NCI-H748 (cell line): ENCODE results near the gene C5orf47.

Source experiments
- DNase-seq: peaks from one replicate; lab custom pipeline; 2025; ENCODE audit not compliant: unreplicated experiment; lab: John Stamatoyannopoulos, UW

C5orf47 gene, protein sequence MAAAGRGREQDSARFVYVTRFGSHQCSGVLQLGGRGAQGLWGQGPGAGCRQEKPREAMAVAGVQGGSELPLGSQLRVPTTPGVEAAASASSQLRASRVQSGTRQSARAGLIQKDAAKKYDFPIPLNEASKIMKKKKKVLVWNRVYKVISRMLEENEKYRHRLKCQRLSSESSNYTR

DNA sequence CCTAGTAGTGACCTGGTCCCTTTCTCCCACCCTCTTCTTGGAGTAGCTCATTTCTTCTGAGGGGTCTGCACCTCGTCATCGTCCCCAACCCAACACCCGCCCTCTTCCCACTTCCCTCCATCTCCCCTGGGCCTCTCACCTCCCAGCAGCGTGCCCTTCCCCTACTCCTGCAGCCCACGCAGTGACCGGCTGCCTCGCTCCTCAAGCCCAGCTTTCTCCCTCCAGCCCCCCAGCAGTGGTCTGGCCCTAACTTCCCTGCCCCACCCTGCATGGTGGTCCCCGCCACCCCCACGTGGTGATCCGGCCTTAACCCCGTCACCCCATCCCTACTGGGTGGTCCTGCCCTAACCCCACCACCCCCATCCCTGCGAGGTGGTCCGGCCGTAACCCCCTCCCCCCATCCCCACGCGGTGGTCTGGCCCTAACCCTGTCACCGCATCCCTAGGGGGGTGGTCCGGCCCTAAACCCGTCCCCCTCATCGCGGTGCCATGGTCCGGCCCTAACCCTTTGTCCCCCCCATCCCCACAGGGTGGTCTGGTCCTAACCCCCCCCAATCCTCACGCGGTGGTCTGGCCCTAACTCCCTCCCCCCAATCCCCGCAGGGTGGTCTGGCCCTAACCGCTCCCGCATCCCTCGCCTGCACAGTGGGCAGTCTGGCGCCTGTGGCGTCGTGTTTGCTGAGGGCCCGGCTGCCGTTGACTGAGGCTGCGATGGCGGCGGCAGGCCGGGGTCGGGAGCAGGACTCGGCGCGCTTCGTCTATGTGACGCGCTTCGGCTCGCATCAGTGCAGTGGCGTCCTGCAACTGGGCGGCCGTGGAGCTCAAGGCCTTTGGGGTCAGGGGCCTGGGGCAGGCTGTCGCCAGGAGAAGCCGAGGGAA, at the start of gene C5orf47:
TSS of gene C5orf47 (plus strand) at position 617 of the 878 bp plus-strand sequence. CDS start at position 711, 94 bp downstream.
- no peak for DNase-seq

DNA sequence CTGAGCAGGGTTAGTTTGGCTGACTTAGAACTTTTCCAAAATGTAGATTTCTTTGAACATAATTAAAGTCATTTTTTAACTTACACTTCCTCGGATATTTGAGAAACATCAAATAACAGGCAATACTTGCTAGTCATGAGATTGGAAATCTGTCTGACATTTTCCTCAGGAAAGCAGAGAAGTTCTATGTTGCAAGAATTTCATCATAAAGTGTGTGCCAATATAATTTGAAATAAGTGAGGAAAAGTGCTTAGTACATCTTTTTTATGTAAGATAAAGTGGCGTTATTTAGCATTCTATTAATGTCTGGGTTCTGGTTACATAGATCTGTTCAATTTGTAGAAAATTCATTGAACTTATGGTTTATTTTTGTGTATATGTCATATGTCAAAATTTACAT, 48.7 kb upstream of the C5orf47 start:
- no peak for DNase-seq

DNA sequence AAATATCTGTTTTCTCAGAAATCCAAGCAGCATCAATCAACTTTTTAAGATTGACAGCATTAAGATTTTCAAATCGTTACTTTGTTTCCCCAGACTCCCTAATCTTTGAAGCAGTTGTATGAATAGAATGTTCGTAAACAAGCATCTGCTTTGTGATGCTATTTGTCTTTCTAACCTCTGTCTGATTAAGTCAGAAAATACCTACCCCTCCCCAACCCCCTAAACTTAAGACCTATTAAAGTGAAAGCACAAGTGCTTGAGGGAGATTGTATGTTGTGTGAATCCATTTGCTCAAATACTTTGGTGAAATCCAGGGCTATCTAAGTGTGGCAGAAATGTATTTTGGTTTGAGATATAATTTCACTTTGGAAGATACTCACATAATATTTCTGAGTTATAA, 47.9 kb upstream of the C5orf47 start:
- DNase-seq = no peak

DNA sequence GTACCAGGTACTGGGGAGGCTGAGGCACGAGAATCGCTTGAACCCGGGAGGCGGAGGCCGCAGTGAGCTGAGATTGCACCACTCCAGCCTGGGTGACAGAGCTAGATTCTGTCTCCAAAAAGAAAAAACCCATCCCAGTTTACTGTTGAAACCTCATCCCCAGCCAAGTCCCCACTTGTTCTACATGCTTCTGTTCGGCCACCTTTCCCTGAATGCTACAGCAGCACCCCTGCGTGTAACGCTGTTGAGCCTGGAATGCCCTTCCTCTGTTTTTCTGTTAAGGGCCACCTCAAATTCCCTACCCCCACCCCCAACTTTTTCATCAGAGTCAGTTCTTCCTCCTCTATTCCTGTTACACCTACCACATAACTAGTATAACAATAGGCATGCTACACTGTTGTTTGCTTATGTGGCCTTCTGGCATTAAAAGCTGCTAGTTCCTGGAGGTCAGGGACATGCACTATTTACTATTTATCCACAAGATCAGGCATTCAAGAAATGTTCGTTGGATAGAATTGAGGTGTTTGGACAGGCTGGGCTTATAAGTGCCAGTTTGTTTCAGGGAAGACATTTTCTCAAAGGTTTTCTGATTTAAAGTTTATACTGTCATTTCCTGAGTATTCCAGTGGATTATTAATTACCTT, 47.1 kb upstream of the C5orf47 start:
- DNase-seq = no peak

DNA sequence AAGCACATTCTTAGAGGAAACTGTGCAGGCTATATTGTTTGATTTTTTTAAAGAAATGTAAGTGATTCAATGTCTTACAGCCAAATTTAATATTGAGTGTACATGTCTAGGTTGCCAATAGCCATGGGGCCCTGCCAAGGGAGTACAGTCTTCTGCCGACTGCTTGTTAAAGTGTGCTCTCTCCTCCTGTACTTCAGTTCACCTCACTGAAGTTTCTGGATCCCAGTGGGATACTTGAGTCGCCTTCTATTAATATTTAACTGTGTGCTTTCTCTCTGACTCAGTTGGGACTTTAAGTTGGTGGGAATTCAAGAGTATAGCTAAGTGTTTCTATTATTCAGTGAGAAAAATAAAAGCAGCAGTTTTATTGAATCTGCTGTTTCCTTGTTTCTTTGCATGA, 44.5 kb upstream of the C5orf47 start:
- no peak for DNase-seq

DNA sequence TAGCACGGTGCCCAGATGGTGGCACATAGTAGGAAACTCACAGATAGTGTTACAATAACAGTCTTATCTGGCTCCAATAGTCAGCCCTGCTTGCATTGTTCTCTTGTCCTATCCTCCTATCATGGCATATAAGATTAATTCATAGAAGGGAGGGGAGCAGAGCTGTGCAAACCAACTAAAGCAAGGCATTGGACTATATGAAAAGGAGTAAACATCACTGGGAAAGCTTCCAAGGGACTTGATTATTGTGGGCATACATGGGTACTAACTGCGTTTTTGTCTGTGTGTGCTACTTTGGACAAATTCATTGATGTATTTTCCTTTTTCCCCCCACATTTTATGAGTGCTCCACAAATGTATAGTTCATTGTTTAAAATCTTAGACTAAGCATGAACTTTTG, 43.8 kb upstream of the C5orf47 start:
- DNase-seq = no peak

DNA sequence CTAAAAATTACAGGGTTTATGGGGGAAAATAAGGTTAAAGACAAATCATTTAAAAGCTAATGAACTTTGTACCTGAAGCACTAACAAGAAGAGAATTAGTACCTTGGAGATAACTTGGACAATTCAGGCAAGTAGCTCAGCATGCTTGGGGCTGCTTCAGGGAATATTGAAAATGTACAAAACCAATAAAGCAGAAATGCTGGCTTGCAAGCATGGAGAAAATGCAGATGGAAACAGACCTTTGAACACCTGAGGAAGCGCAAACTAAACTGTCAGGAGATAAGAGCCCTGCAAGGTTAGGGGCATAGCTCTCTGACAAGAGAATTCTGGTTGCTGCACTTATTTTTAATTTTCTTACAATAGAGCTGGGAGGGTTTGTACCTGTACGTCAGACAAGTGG, 42.6 kb upstream of the C5orf47 start:
- no peak for DNase-seq

DNA sequence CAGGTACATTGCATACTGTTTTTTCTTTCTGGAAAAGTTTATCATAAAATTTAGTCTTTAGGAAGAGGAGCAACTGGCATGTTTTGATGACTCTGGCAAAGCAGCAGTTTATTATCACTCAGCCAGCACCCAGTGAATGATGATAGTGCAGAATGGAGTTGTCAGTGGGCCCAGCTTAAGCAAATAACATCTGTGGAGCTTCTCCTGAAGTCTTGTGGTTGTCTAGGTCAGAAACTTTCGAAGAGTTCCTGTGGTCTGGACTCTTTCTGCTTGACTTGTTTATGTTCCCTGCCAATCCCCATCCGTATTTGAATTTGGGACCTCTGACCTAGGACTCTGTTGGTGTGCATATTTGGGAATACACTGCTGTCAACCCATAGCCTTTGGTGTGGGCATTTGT, 38.1 kb upstream of the C5orf47 start:
- no peak for DNase-seq

DNA sequence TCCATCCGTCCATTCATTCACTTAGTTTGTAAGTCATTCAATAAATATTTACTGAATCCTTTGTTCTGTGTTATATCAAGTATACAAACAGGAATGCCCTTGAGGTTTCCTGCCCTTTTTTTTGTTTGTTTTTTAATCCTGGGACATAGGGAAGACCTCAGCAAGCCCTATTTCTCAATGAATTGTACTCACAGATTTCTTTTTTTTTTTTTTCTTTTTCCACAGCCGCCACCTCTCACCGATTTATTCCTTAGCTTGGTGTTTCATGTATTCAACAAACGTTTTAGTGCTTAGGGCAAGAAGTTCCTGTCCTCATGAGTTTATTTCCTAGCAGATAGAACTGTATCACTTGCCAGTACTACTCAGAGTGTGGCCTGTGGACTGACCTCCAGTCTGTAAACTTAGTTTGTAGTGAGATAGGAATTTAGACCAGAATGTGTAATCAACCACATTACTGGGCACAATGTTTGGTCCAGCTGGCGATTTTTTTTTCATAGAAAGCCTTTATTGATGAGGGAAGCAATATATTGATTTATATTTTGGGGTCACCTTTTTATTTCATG, 35.4 kb upstream of the C5orf47 start:
- DNase-seq = no peak

DNA sequence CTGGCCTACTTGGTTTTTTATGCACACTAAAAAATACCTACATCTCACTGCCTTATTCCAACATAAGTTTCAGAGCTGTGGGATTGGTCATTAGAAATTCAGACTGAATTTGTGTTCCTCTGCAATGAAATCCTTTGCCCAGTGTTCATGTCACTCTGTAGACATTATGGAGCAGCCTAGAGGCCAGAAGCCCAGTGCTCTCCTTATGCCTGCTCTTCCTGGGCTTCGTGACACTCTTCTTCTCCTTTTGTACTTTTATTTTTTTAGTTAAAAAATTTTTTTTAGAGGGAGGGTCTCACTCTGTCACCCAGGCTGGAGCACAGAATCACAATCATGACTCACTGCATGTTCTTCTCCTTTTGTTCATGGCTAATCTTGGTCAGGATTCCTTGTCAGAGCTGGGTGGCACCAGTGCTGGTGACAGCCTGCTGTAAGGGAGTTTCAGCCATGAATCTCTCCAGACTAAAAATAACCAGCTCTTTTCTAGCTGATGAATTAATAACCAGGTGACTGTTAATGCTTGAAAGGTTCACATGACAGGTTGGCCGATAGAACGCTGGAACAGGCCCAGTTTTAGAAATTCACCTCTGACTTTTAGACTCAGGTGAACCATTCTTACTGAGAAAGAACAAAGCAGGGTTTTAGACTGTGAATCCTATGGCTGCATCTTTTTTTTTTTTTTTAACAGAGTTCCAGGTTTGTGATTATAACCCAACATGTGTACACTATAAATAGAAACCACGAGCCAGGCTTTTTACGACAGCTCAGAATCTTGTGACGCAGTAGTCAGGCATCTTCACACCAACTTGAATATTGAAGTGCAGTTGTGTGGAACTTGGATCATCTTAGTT, 34.1 kb upstream of the C5orf47 start:
- DNase-seq = no peak

DNA sequence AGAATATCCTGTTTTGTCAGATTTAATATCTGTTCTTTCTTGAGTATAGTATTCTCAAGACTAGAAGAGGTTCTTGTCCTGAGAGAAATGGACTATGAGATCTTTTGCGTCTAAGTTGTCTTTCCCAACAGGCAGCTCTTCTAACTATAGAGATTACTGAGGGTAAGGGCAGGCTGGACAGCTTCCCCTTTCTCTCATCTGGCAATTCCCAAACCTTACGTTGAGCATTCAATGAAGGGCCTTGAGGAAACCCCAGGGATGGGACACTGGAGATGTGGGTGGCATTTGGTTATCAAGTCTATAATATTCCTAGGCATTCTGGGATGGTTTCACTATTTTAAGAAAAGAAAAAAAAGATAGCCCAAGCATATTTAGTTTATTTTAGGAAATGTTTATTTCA, 28.0 kb upstream of the C5orf47 start:
- no peak for DNase-seq

DNA sequence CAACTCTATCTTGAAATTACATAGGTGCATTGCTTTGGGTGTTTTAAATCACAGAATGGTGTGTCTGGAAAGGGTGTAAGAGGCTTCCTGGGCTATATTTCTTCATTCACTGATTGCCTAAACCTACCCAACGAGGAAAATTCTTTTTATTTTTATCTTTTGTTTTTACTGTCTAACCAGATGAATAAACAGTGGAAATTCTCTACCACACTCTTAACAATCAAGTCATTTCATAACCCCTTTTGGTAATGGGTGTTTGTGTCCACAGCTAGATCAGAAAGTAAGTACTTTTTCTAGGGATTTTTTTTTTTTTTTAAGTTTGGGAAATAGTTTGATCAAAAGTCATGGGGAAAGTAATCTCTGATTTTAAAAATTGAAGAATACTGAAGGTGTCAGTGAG, 27.6 kb upstream of the C5orf47 start:
- no peak for DNase-seq

DNA sequence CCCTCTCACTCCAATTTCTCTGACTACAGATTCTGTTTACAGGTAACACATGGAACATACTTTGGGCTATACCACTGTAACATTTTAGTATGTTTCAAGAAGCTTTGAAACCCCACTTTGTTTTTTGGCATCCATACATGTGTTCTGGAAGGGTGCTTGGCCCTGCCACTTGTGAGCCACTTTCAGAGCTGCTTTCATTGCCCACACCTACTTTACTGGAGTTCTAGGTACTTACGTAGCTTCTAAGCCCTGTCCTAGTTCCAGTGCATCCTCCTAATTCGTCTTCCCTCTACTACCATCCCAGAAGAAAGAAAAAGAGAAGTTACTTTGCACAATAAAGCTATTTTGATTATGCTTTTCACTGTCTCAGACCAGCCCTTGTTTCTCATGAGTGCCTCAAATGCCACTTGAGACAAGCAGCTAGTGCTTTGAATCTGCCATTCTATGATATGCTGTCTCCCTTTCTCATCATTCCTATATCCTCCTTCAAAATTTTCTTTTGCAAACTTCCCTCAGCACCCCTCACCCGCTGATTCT, 26.5 kb upstream of the C5orf47 start:
- DNase-seq = no peak

DNA sequence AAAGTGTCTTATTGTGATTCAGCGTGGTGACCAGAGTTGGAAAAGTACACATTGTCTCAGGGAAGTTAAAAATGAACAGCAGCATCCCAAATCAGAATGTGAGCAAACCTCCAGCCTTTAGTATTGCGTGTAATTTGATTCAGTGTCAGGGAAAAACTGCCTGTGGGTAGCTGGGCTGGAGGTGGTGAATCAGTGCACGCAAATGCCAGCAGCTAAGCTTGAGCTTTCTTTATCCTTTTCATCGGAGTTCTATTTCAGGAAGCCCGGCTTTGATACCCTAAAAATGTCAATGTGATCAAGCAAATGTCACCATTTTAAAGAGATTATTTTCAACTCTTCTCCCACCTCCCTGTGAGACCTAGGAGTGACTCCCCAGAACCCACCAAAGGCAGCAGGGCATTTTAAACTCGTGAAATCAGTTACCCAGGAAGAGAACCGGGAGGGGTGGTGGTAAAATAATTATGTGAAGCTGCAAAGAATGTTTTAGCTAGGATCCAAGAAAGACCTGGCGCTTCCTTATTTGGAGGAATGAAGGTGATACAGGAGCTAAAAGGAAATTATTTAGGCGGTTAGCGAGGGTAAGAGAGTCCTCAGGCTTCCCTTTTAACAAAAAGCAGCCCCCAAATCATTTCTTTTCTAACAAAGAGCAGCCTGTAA, 25.7 kb upstream of the C5orf47 start:
- peak; percentile 50 for DNase-seq

DNA sequence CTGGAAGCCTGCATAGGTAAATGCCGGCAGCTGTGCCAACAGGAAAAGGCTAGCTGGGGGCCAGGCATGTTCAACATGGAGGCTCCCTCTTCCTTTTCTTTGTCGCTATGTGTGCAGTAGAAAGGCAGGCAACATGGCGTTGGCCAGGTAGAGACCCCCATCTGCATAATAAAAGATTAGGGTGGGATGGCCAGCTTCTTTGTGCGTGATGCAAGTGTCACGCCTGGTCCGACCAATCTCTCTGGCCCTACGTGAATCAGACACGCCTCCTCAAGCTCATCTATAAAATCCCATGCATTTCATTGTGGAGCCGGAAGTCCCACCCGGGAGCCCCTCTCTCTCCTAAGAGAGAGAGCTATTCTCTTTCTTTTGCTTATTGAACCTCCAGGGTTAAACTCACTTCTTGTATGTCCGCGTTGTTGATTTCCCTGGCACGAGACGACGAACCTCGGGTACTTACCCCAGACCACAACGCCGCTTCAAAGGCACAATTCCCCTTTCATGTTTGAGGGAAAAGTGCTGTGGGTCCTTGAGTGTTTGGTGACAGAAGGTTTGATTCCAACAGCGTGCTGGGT, 25.0 kb upstream of the C5orf47 start:
- peak; percentile 99 for DNase-seq

DNA sequence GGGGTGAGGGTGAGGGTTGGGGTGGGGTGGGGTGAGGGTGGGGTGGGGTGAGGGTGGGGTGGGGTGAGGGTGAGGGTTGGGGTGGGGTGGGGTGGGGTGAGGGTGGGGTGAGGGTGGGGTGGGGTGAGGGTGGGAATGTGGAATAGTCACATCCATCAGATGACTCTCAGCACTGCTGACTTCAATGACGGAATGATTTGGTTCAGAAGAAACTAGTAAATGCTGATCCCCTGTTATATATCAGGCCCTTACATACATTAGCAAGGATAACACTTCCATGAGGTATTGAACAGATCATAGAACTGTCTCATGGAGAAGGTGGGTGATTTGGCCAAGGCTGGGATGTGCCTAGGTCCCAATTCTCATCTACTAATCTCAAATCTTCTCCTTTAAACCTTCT, 24.5 kb upstream of the C5orf47 start:
- peak; percentile 19 for DNase-seq

DNA sequence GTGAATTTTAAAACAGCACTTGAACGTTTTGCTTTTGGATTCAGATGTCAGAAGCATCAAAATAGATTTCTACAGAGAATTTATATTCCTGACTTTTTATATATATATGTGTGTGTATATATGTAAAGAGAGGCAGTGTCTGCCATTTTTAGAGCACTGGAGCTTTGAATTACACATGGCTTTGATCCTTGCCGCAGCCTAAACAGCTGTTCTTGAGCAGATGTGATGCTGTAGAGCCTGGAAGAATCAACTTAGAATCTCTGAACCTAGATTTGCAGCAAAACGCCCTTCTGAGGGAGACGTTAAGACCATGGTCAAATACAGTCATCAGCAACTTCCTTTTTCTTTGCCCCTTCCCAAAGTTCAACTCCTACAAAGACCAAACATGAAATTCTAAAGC, 21.7 kb upstream of the C5orf47 start:
- DNase-seq = no peak

DNA sequence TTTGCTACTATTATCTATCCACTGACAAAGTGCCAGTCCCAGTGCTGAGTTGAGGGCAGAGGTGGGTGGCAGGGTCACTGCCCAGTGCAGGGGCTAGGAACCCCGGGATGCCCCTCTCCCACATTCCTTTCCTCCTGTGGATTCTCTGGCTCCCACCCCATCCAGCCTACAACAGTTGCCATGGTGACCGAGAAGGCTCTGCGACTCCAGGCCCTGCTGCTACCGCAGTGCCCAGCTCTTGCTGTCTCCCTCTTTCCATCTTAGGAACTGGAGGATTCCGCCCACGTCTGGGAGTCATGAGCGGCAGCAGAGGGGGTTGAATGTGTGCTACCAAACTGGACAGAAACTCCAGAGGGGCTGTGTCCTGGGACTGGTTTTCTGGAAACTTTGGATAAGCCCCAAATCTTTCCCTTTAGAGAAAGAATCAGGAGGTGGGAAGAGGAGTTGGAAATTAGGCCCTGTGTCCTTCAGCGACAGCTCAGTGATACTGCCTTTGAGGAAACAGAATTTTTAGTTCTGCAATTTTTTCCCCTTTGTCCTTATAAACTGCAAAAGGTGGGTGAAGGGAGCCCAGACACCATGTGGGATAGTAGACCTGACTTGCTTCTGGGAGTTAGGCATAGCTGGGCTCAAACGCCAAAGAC, 20.7 kb upstream of the C5orf47 start:
- DNase-seq = peak; percentile 18
